Measurements from ENCODE around the gene SIL1. TPM values are rescaled to one million over a fixed set of nuclear protein-coding genes. Genes with fewer than 3 reads are reported as not detected.

SIL1 gene
- total and polyA plus RNA-seq, 2 of the 13 experiments (the other 11 are each of a cell fraction or from before 2014, with no cell fraction given): 26.0 to 30.0 TPM

DNA sequence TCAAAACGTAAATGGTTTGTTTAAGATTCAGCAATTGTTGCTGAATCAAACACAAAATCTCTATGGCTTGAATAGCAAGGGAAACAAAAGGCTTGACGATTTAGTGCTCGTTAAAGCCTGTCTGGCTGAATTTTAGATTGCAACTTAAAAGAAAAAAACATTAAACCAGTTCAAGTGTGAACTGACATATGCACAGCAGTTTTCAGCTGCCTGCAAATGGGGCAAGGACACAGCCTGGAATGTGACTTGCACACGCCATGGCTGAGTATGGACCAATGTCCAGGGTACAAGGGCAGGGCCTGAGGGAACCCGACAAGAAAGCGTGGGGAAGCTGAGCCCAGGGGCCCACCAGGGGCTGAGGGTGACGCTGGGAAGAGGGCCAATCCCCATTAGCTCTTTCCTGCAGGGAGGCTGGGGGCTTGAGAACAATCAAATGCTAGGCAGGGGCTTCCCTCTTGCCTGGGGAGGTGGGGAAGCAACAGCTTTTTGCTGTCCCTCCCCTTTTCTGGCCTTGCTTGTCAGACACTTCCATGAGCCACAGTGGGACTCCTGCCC lies 233.4 kb downstream of the SIL1 start (continued):
- TF ChIP-seq, protein P1, sequence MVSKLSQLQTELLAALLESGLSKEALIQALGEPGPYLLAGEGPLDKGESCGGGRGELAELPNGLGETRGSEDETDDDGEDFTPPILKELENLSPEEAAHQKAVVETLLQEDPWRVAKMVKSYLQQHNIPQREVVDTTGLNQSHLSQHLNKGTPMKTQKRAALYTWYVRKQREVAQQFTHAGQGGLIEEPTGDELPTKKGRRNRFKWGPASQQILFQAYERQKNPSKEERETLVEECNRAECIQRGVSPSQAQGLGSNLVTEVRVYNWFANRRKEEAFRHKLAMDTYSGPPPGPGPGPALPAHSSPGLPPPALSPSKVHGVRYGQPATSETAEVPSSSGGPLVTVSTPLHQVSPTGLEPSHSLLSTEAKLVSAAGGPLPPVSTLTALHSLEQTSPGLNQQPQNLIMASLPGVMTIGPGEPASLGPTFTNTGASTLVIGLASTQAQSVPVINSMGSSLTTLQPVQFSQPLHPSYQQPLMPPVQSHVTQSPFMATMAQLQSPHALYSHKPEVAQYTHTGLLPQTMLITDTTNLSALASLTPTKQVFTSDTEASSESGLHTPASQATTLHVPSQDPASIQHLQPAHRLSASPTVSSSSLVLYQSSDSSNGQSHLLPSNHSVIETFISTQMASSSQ (IDR thresholded peaks at IDR 0.05; ENCODE audit: low read depth): no peak
- TF ChIP-seq, protein P1 (CRISPR knock-in tag; IDR thresholded peaks at IDR 0.05; ENCODE audit: borderline replicate concordance): no peak
- TF ChIP-seq, protein P2, sequence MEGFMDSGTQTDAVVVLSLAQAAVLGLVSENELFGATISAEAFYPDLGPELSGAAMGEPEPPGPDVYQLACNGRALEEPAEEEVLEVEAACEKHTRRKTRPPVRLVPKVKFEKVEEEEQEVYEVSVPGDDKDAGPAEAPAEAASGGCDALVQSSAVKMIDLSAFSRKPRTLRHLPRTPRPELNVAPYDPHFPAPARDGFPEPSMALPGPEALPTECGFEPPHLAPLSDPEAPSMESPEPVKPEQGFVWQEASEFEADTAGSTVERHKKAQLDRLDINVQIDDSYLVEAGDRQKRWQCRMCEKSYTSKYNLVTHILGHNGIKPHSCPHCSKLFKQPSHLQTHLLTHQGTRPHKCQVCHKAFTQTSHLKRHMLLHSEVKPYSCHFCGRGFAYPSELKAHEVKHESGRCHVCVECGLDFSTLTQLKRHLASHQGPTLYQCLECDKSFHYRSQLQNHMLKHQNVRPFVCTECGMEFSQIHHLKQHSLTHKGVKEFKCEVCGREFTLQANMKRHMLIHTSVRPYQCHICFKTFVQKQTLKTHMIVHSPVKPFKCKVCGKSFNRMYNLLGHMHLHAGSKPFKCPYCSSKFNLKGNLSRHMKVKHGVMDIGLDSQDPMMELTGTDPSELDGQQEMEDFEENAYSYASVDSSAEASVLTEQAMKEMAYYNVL (CRISPR knock-in tag; IDR thresholded peaks at IDR 0.05; ENCODE audit: borderline replicate concordance): no peak
- TF ChIP-seq CREB1 (IDR thresholded peaks at IDR 0.05) (no peak), CREB1 (CRISPR knock-in tag; IDR thresholded peaks at IDR 0.05) (no peak), ZMYM4 (CRISPR knock-in tag; IDR thresholded peaks at IDR 0.05) (peak; percentile 65), KDM6A (CRISPR knock-in tag; IDR thresholded peaks at IDR 0.05; ENCODE audit: low read depth) (peak; percentile 74), ZFAT (CRISPR knock-in tag; conservative IDR thresholded peaks at IDR 0.05) (no peak), FOXM1 (CRISPR knock-in tag; IDR thresholded peaks at IDR 0.05) (no peak), ZNF235 (CRISPR knock-in tag; IDR thresholded peaks at IDR 0.05; ENCODE audit: borderline replicate concordance) (no peak), SNAPC2 (CRISPR knock-in tag; IDR thresholded peaks at IDR 0.05) (no peak), HOXD1 (CRISPR knock-in tag; IDR thresholded peaks at IDR 0.05) (no peak), TMF1 (CRISPR knock-in tag; IDR thresholded peaks at IDR 0.05; ENCODE audit: low read depth) (no peak), ZNF552 (CRISPR knock-in tag; IDR thresholded peaks at IDR 0.05; ENCODE audit: borderline replicate concordance) (no peak), PHF5A (CRISPR knock-in tag; IDR thresholded peaks at IDR 0.05; ENCODE audit: low read depth, unreplicated experiment) (no peak), ZFX (CRISPR knock-in tag; IDR thresholded peaks at IDR 0.05; ENCODE audit: low read depth) (peak; percentile 52; the same call in 1 of the 2 replicates), NCOR1 (IDR thresholded peaks at IDR 0.05; ENCODE audit: borderline replicate concordance, low read length) (peak; percentile 61), RBM22 (optimal IDR thresholded peaks at IDR 0.05; ENCODE audit: low read length) (no peak)
- TF ChIP-seq, protein P3, sequence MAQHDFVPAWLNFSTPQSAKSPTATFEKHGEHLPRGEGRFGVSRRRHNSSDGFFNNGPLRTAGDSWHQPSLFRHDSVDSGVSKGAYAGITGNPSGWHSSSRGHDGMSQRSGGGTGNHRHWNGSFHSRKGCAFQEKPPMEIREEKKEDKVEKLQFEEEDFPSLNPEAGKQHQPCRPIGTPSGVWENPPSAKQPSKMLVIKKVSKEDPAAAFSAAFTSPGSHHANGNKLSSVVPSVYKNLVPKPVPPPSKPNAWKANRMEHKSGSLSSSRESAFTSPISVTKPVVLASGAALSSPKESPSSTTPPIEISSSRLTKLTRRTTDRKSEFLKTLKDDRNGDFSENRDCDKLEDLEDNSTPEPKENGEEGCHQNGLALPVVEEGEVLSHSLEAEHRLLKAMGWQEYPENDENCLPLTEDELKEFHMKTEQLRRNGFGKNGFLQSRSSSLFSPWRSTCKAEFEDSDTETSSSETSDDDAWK (CRISPR knock-in tag; IDR thresholded peaks at IDR 0.05): no peak
- TF ChIP-seq, protein P4, sequence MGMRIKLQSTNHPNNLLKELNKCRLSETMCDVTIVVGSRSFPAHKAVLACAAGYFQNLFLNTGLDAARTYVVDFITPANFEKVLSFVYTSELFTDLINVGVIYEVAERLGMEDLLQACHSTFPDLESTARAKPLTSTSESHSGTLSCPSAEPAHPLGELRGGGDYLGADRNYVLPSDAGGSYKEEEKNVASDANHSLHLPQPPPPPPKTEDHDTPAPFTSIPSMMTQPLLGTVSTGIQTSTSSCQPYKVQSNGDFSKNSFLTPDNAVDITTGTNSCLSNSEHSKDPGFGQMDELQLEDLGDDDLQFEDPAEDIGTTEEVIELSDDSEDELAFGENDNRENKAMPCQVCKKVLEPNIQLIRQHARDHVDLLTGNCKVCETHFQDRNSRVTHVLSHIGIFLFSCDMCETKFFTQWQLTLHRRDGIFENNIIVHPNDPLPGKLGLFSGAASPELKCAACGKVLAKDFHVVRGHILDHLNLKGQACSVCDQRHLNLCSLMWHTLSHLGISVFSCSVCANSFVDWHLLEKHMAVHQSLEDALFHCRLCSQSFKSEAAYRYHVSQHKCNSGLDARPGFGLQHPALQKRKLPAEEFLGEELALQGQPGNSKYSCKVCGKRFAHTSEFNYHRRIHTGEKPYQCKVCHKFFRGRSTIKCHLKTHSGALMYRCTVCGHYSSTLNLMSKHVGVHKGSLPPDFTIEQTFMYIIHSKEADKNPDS (CRISPR knock-in tag; IDR thresholded peaks at IDR 0.05): 0 out of 2 replicates have a peak, but pooled peaks have one; percentile 29
